DOHH2 (cell line): Measurements from ENCODE around the gene SMARCA5.

ENCODE experiments used
- H3F3A ChIP-seq: fragments of 200-600 bp; sonication (generic), shearing (Covaris generic); 2 replicates; pipeline ENCODE4 v1.6.0; 2016; ENCODE audit warnings: antibody characterized with exemption, mild to moderate bottlenecking; ENCODE audit not compliant: control insufficient read depth, insufficient read depth
- H3K27ac ChIP-seq: fragments of 200-600 bp; sonication (generic); 2 replicates; pipeline ENCODE4 v1.5.1; 2014; ENCODE audit warnings: low read depth, mild to moderate bottlenecking, low read length, moderate library complexity
- H3K27me3 ChIP-seq: fragments of 200-600 bp; sonication (generic); 2 replicates; pipeline ENCODE4 v1.6.1; 2014; ENCODE audit warnings: mild to moderate bottlenecking, low read length, mixed read lengths; ENCODE audit not compliant: control insufficient read depth
- H3K36me3 ChIP-seq: fragments of 200-600 bp; sonication (generic); 2 replicates; pipeline ENCODE4 v1.6.1; 2014; ENCODE audit warnings: mild to moderate bottlenecking, low read length, moderate library complexity, mixed read lengths; ENCODE audit not compliant: control insufficient read depth
- H3K4me1 ChIP-seq: fragments of 200-600 bp; sonication (generic); 2 replicates; pipeline ENCODE4 v1.6.1; 2014; ENCODE audit warnings: mild to moderate bottlenecking, low read length, mixed read lengths; ENCODE audit not compliant: control insufficient read depth
- H3K4me2 ChIP-seq: fragments of 200-600 bp; sonication (generic); 2 replicates; pipeline ENCODE4 v1.6.0; 2014; ENCODE audit warnings: mild to moderate bottlenecking, low read length, moderate library complexity
- H3K4me3 ChIP-seq: fragments of 200-600 bp; sonication (generic); 2 replicates; pipeline ENCODE4 v1.5.1; 2014; ENCODE audit warnings: mild to moderate bottlenecking, low read length, mixed read lengths
- H3K79me2 ChIP-seq: fragments of 200-600 bp; sonication (generic); 2 replicates; pipeline ENCODE4 v1.6.1; 2014; ENCODE audit warnings: mild to moderate bottlenecking, low read length, mixed read lengths; ENCODE audit not compliant: control insufficient read depth
- H3K9me2 ChIP-seq: fragments of 200-600 bp; sonication (generic); replicated peaks from 2 replicates; pipeline ENCODE4 v1.6.1; 2014; ENCODE audit warnings: mild to moderate bottlenecking, low read length, mixed read lengths; ENCODE audit not compliant: control insufficient read depth
- H3K9me3 ChIP-seq: fragments of 200-600 bp; sonication (generic); 2 replicates; pipeline ENCODE4 v1.6.1; 2014; ENCODE audit warnings: antibody characterized with exemption, low read length, mixed read lengths; ENCODE audit not compliant: control insufficient read depth, insufficient read depth
- H4K20me1 ChIP-seq: fragments of 200-600 bp; sonication (generic); 2 replicates; pipeline ENCODE4 v1.6.0; 2014; ENCODE audit warnings: low read depth, mild to moderate bottlenecking, antibody characterized with exemption, low read length, moderate library complexity; ENCODE audit not compliant: control insufficient read depth, insufficient read depth
- EZH2phosphoT487 ChIP-seq: fragments of 200-600 bp; sonication (generic); IDR thresholded peaks from 2 replicates; pipeline ENCODE4 v1.6.1; 2017; ENCODE audit warnings: borderline replicate concordance, mild to moderate bottlenecking, antibody characterized with exemption, low read length, moderate library complexity, mixed read lengths
- TF ChIP-seq, protein P1 (sequence below): fragments of 200-600 bp; sonication (generic); IDR thresholded peaks from one replicate; pipeline ENCODE4 v1.5.1; 2014; ENCODE audit warnings: antibody characterized with exemption, mild to moderate bottlenecking, low read depth, low read length; ENCODE audit not compliant: poor library complexity, severe bottlenecking

SMARCA5 gene

DNA sequence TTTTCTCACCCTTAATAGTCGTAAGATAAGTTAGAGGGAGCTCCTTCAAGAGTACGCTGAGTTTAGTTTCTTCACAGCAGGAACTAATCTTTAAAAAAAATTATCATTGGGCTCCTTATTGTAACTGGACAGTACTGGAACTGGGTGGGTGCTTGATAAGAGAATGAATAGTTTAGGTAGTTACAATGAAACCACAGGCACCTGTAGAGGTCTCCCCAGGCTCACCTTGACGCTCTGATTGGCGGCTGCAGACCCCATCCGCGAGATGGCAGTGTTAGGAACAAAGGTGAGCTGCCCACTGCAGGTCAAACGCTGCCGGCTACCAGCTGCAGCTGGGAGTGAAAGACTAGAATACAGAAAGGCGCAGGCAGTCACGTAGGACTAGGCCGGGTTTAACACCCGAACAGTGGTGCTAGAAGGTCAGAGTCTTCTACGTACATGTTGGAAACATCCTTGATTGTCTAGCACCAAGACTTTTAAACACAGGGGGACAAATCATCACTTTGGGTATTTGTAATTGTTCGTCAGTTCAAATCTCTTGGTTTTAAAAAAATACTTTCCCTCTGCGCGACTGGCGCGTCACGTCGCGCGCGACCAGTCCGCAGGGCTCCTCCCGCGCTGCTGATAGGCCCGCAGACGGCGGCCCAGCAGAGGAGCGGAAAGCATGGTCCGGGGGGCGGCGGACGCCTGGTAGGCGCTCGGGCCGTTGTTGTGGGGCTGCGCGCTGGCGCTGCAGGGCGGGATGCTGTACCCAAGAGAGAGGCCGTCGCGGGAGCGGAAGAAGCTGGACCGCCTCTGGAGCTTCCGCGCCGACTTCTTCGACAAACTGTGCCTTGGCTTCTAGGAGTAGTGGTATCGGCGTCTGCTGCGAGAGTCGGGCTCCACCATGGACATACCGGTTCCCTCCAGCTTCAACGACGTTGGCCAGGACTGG is 45.6 kb downstream of the SMARCA5 start:
- H3K36me3 ChIP-seq, result peaks cover 12% of the 10 kb centered on the region
- H3K9me3 ChIP-seq, result peaks cover 3% of the 10 kb centered on the region; the same call in 1 of the 2 replicates
- peaks cover 5% of the 10 kb centered on the region; the same call in 1 of the 2 replicates for H3K79me2 ChIP-seq
- no peaks in the 10 kb centered on the region for H3K27me3 ChIP-seq
- no peak for TF ChIP-seq EZH2phosphoT487
- TF ChIP-seq, protein P1, sequence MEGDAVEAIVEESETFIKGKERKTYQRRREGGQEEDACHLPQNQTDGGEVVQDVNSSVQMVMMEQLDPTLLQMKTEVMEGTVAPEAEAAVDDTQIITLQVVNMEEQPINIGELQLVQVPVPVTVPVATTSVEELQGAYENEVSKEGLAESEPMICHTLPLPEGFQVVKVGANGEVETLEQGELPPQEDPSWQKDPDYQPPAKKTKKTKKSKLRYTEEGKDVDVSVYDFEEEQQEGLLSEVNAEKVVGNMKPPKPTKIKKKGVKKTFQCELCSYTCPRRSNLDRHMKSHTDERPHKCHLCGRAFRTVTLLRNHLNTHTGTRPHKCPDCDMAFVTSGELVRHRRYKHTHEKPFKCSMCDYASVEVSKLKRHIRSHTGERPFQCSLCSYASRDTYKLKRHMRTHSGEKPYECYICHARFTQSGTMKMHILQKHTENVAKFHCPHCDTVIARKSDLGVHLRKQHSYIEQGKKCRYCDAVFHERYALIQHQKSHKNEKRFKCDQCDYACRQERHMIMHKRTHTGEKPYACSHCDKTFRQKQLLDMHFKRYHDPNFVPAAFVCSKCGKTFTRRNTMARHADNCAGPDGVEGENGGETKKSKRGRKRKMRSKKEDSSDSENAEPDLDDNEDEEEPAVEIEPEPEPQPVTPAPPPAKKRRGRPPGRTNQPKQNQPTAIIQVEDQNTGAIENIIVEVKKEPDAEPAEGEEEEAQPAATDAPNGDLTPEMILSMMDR, result peak; percentile 97
- peaks cover 18% of the 10 kb centered on the region for H3K4me1 ChIP-seq
- peak overlapping the region; percentile 25; the same call in 1 of the 2 replicates for H3K27ac ChIP-seq
- no peaks in the 10 kb centered on the region for H3K9me2 ChIP-seq
- peak overlapping the region; percentile 77 for H3K4me3 ChIP-seq
- peaks cover 19% of the 10 kb centered on the region for H3F3A ChIP-seq
- no peaks in the 10 kb centered on the region for H4K20me1 ChIP-seq
- peak overlapping the region; percentile 71 for H3K4me2 ChIP-seq

DNA sequence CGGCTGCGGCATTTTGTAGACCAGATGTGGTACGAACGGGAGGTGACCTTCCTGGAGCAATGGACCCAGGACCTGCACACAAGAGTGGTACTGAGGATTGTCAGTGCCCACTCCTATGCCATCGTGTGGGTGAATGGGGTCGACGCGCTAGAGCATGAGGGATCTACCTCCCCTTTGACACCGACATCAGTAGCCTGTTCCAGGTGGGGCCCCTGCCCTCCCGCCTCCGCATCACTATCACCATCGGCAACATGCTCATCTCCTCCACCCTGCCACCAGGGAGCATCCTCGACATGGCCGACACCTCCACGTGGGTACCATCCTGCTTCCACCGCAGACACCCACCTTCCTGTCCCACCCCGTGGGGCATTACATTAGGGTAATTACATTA is 46.2 kb downstream of the SMARCA5 start:
- Histone ChIP-seq H3K27me3 (no peaks in the 10 kb centered on the region), H3F3A (peaks cover 19% of the 10 kb centered on the region), H4K20me1 (no peaks in the 10 kb centered on the region), H3K4me2 (peak overlapping the region; percentile 71), H3K9me2 (no peaks in the 10 kb centered on the region), H3K4me3 (peak overlapping the region; percentile 77), H3K4me1 (peaks cover 18% of the 10 kb centered on the region), H3K36me3 (peaks cover 6% of the 10 kb centered on the region), H3K79me2 (peaks cover 5% of the 10 kb centered on the region; the same call in 1 of the 2 replicates), H3K27ac (no peak overlapping the region), H3K9me3 (peaks cover 3% of the 10 kb centered on the region; the same call in 1 of the 2 replicates)
- no peak for TF ChIP-seq EZH2phosphoT487
- TF ChIP-seq, protein P1, result no peak

DNA sequence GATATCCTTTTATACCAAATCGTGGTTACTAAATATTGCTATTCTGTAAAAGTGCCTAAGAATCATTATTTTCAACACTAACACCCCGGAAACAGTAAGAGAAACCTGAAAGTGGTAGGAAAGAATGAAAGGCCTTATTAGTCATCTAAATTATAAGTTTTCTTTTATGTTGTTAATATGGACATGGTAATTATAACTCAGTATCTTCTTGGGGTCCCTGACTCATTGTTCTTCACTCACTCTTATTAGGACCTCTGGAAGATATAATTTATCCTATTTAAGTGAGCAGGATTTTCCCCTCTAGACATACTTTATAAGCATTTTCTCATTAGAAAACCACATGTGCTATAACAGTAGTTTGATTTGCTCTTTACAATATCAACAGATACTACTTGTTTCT is 51.0 kb downstream of the SMARCA5 start:
- Histone ChIP-seq H3K9me2 (no peaks in the 10 kb centered on the region), H4K20me1 (no peaks in the 10 kb centered on the region), H3K4me3 (no peak overlapping the region), H3F3A (0 out of 2 replicates have a peak, but pooled peaks cover 5% of the 10 kb centered on the region), H3K9me3 (peaks cover 3% of the 10 kb centered on the region; the same call in 1 of the 2 replicates), H3K36me3 (no peaks in the 10 kb centered on the region), H3K4me1 (peaks cover 21% of the 10 kb centered on the region), H3K79me2 (peaks cover 5% of the 10 kb centered on the region; the same call in 1 of the 2 replicates), H3K27me3 (no peaks in the 10 kb centered on the region), H3K4me2 (no peak overlapping the region), H3K27ac (no peak overlapping the region)
- no peak for TF ChIP-seq EZH2phosphoT487
- TF ChIP-seq, protein P1, result no peak
